IMR-90 (cell line): Measurements from ENCODE around the gene ZCCHC14. TPM values are rescaled to one million over a fixed set of nuclear protein-coding genes. Genes with fewer than 3 reads are reported as not detected.

ENCODE experiments used
- ATAC-seq: fragments of 200-7000 bp; cut with Tn5 transposase; 2 replicates; pipeline ENCODE4 v1.9.1; 2020; ENCODE audit warnings: low read depth, mild to moderate bottlenecking, moderate library complexity
- BruUV-seq: library from RNA; stranded (reverse); fragments of 400-500 nt; replicated peaks from 2 replicates; lab custom pipeline; 2021; lab: Mats Ljungman, UMichigan
- CTCF ChIA-PET: fragments of 300-600 bp; formaldehyde crosslinking; extraction: SDS; loops from one replicate; lab custom pipeline; 2021; ENCODE audit warnings: antibody characterized with exemption; lab: Yijun Ruan, JAX
- POLR2A ChIA-PET: fragments of 300-600 bp; sonication (Branson Sonifier 250); formaldehyde crosslinking; loops from one replicate; lab custom pipeline; 2022; ENCODE audit warnings: antibody characterized with exemption; ENCODE audit not compliant: unreplicated experiment; lab: Charles Lee
- DNase-seq: peaks from one replicate; pipeline ENCODE4 v3.0.0; 2013
- H2AFZ ChIP-seq: replicated peaks from 2 replicates; pipeline ENCODE3; 2013; ENCODE audit warnings: low read length, mild to moderate bottlenecking; ENCODE audit not compliant: poor library complexity
- H2AK5ac ChIP-seq: 2 replicates; pipeline ENCODE4 v1.6.1; 2013; ENCODE audit warnings: low read depth, low read length, inconsistent platforms
- H2AK9ac ChIP-seq: replicated peaks from 2 replicates; pipeline ENCODE3; 2013; ENCODE audit warnings: mild to moderate bottlenecking, low read depth, low read length, moderate library complexity; ENCODE audit not compliant: poor library complexity
- H2BK120ac ChIP-seq: 2 replicates; pipeline ENCODE4 v1.6.1; 2013; ENCODE audit warnings: low read depth, low read length, inconsistent platforms
- H2BK15ac ChIP-seq: 3 replicates; pipeline ENCODE4 v1.6.1; 2013; ENCODE audit warnings: low read depth, low read length, inconsistent platforms
- H2BK20ac ChIP-seq: 2 replicates; pipeline ENCODE4 v1.6.1; 2013; ENCODE audit warnings: low read depth, mild to moderate bottlenecking, inconsistent platforms, low read length, moderate library complexity
- H2BK5ac ChIP-seq: 2 replicates; pipeline ENCODE4 v1.6.1; 2013; ENCODE audit warnings: mild to moderate bottlenecking, low read depth, low read length, inconsistent platforms; ENCODE audit not compliant: poor library complexity, severe bottlenecking
- H3K14ac ChIP-seq: replicated peaks from 2 replicates; pipeline ENCODE4 v1.6.1; 2013; ENCODE audit warnings: low read depth, low read length, inconsistent platforms
- H3K18ac ChIP-seq: 2 replicates; pipeline ENCODE4 v1.6.1; 2013; ENCODE audit warnings: low read depth, low read length, control low read depth
- H3K23ac ChIP-seq: 2 replicates; pipeline ENCODE4 v1.6.1; 2013; ENCODE audit warnings: low read depth, low read length, inconsistent platforms
- H3K27ac ChIP-seq: 2 replicates; pipeline ENCODE4 v1.5.1; 2013; ENCODE audit warnings: mild to moderate bottlenecking, control low read depth, low read length; ENCODE audit not compliant: insufficient read depth
- H3K27me3 ChIP-seq: 2 replicates; pipeline ENCODE4 v1.6.1; 2013; ENCODE audit warnings: low read length; ENCODE audit not compliant: control insufficient read depth, insufficient read depth
- H3K36me3 ChIP-seq: 2 replicates; pipeline ENCODE4 v1.6.1; 2013; ENCODE audit warnings: low read length, mixed read lengths; ENCODE audit not compliant: control insufficient read depth, insufficient read depth
- H3K4ac ChIP-seq: 2 replicates; pipeline ENCODE4 v1.6.1; 2013; ENCODE audit warnings: low read depth, low read length, inconsistent platforms
- H3K4me1 ChIP-seq: 2 replicates; pipeline ENCODE4 v1.6.1; 2013; ENCODE audit warnings: low read length, mixed read lengths; ENCODE audit not compliant: control insufficient read depth, insufficient read depth
- H3K4me2 ChIP-seq: 2 replicates; pipeline ENCODE4 v1.6.1; 2013; ENCODE audit warnings: low read depth, mild to moderate bottlenecking, control low read depth, low read length, moderate library complexity
- H3K4me3 ChIP-seq: 2 replicates; pipeline ENCODE4 v1.5.1; 2013; ENCODE audit warnings: low read depth, mild to moderate bottlenecking, control low read depth, low read length, moderate library complexity; ENCODE audit not compliant: insufficient read depth
- H3K56ac ChIP-seq: 2 replicates; pipeline ENCODE4 v1.6.1; 2013; ENCODE audit warnings: low read length, inconsistent platforms; ENCODE audit not compliant: insufficient read depth; ENCODE audit errors: extremely low read depth
- H3K79me1 ChIP-seq, 2 experiments: 2 replicates each; pipeline ENCODE4 v1.6.1; 2013; ENCODE audit warnings: low read length in 2 of 2, inconsistent platforms in 1 of 2, low read depth in 1 of 2
- H3K9ac ChIP-seq: 2 replicates; pipeline ENCODE4 v1.6.1; 2013; ENCODE audit warnings: low read depth, low read length, control low read depth
- H3K9me1 ChIP-seq: 2 replicates; pipeline ENCODE4 v1.6.1; 2013; ENCODE audit warnings: low read length, inconsistent platforms; ENCODE audit not compliant: insufficient read depth
- H3K9me3 ChIP-seq: 2 replicates; pipeline ENCODE4 v1.6.1; 2013; ENCODE audit warnings: low read length; ENCODE audit not compliant: control insufficient read depth, insufficient read depth
- H4K20me1 ChIP-seq: 2 replicates; pipeline ENCODE4 v1.6.1; 2013; ENCODE audit warnings: low read length, inconsistent platforms; ENCODE audit not compliant: insufficient read depth
- H4K5ac ChIP-seq: 2 replicates; pipeline ENCODE4 v1.6.1; 2013; ENCODE audit warnings: mild to moderate bottlenecking, low read depth, low read length, control low read depth
- H4K8ac ChIP-seq, 2 experiments: 2 replicates each; pipeline ENCODE4 v1.6.1; 2013; ENCODE audit warnings: low read depth in 2 of 2, low read length in 2 of 2, control low read depth in 1 of 2, inconsistent platforms in 1 of 2
- H4K91ac ChIP-seq: 2 replicates; pipeline ENCODE4 v1.6.1; 2013; ENCODE audit warnings: low read depth, low read length, inconsistent platforms; ENCODE audit not compliant: insufficient read depth
- BHLHE40 ChIP-seq: fragments of 150-350 bp; IDR thresholded peaks from 2 replicates; pipeline ENCODE4 v1.6.1; 2016; ENCODE audit warnings: mild to moderate bottlenecking, low read depth, low read length
- CHD1 ChIP-seq: IDR thresholded peaks from 2 replicates; pipeline ENCODE4 v1.6.1; 2012; ENCODE audit warnings: low read depth, low read length, improper control_type of control experiment
- CTCF ChIP-seq: conservative IDR thresholded peaks from 2 replicates; pipeline ENCODE4 v1.5.1; 2012; ENCODE audit warnings: mild to moderate bottlenecking, low read depth, low read length, improper control_type of control experiment
- ELK1 ChIP-seq: fragments of 150-350 bp; IDR thresholded peaks from 2 replicates; pipeline ENCODE4 v1.6.1; 2016; ENCODE audit warnings: low read depth, mild to moderate bottlenecking, low read length, moderate library complexity, borderline replicate concordance
- FOS ChIP-seq: fragments of 150-350 bp; IDR thresholded peaks from 2 replicates; pipeline ENCODE4 v1.6.1; 2016; ENCODE audit warnings: low read depth, low read length
- MAFK ChIP-seq: IDR thresholded peaks from 2 replicates; pipeline ENCODE4 v1.6.1; 2012; ENCODE audit warnings: low read depth, low read length, improper control_type of control experiment
- MAZ ChIP-seq: IDR thresholded peaks from 2 replicates; pipeline ENCODE4 v1.6.1; 2012; ENCODE audit warnings: low read depth, mild to moderate bottlenecking, low read length, improper control_type of control experiment, moderate library complexity, borderline replicate concordance
- MXI1 ChIP-seq: IDR thresholded peaks from 2 replicates; pipeline ENCODE4 v1.6.1; 2012; ENCODE audit warnings: low read depth, mild to moderate bottlenecking, low read length, moderate library complexity, borderline replicate concordance
- NFE2L2 ChIP-seq: fragments of 150-350 bp; IDR thresholded peaks from 2 replicates; pipeline ENCODE4 v1.6.1; 2016; ENCODE audit warnings: low read depth, mild to moderate bottlenecking, low read length
- POLR2A ChIP-seq: IDR thresholded peaks from 2 replicates; pipeline ENCODE4 v1.6.1; 2012; ENCODE audit warnings: mild to moderate bottlenecking, low read depth, low read length
- RAD21 ChIP-seq: IDR thresholded peaks from 2 replicates; pipeline ENCODE4 v1.6.1; 2012; ENCODE audit warnings: low read length, improper control_type of control experiment
- RCOR1 ChIP-seq: IDR thresholded peaks from 2 replicates; pipeline ENCODE4 v1.6.1; 2012; ENCODE audit warnings: mild to moderate bottlenecking, low read length, improper control_type of control experiment; ENCODE audit not compliant: insufficient replicate concordance
- RFX5 ChIP-seq: IDR thresholded peaks from 2 replicates; pipeline ENCODE4 v1.8.0; 2012; ENCODE audit warnings: low read depth, mild to moderate bottlenecking, low read length, moderate library complexity
- SMC3 ChIP-seq: fragments of 150-350 bp; IDR thresholded peaks from 2 replicates; pipeline ENCODE4 v1.6.1; 2016; ENCODE audit warnings: low read depth, mild to moderate bottlenecking, antibody characterized with exemption, low read length, moderate library complexity
- USF2 ChIP-seq: fragments of 150-350 bp; IDR thresholded peaks from 2 replicates; pipeline ENCODE4 v1.6.1; 2017; ENCODE audit warnings: mild to moderate bottlenecking, antibody characterized with exemption, low read length, low read depth
- WGBS, 2 experiments: methylation state at CpG; one replicate each; pipeline versions ENCODE4 v1.1.5 to v1.1.7; 2013; ENCODE audit warnings: missing lambda C conversion rate in 2 of 2; ENCODE audit not compliant: insufficient read length in 1 of 2; ENCODE audit errors: extremely low coverage in 2 of 2; 5-methylcytosine and 5-hydroxymethylcytosine counted together
- dilution Hi-C: fragments of 300-500 bp; cut with HindIII; formaldehyde crosslinking; loops from one replicate; pipeline ENCODE4 v1.14.3; 2018; ENCODE audit warnings: low sequenced_read_pairs; ENCODE audit not compliant: unreplicated experiment
- in situ Hi-C: fragments of 300-500 bp; cut with MboI; formaldehyde crosslinking; loops from 3 replicates; pipeline ENCODE4 v1.14.3; 2019; ENCODE audit warnings: low sequenced_read_pairs, inconsistent platforms, mixed read lengths
- intact Hi-C: fragments of 100-400 bp; cut with micrococcal nuclease; formaldehyde crosslinking; loops from 2 replicates; pipeline ENCODE4 v1.10.0; 2022
- polyA plus RNA-seq, 3 experiments: library from polyadenylated mRNA; depleted of rRNA; stranded (reverse); fragments of >200 nt; gene quantifications; 2 replicates each; pipeline ENCODE4 v1.2.3, GENCODE V29; 2012; ENCODE audit warnings: low replicate concordance in 1 of 3
- total RNA-seq: library from RNA; depleted of rRNA; stranded (reverse); fragments of >200 nt; gene quantifications from 2 replicates; pipeline ENCODE4 v1.2.3, GENCODE V29; 2012

The ZCCHC14 gene
- total and polyA plus RNA-seq, 2 of the 4 experiments (the other 2 are of a cell fraction), result 2.5 to 5.3 TPM

GRCh38 chr16:87465306-87465705, 27.5 kb downstream of the ZCCHC14 start:
- Histone ChIP-seq H3K79me1 (peaks cover 45 to 76% of the 10 kb centered on the region in 2 experiments), H3K4me2 (peak overlapping the region; percentile 80), H3K9ac (no peak overlapping the region), H4K20me1 (peaks cover 54% of the 10 kb centered on the region), H3K56ac (peak overlapping the region; percentile 24; the same call in 1 of the 2 replicates), H3K36me3 (no peaks in the 10 kb centered on the region), H3K4me3 (no peak overlapping the region), H3K27ac (peak overlapping the region; percentile 90), H3K4ac (peak overlapping the region; percentile 85), H3K18ac (peak overlapping the region; percentile 39), H4K8ac (peak overlapping the region in 1 of 2 experiments; percentile 24; a peak in 1 of 4 replicates), H3K27me3 (no peaks in the 10 kb centered on the region), H4K5ac (no peak overlapping the region; the same call in 1 of the 2 replicates), H3K9me3 (no peaks in the 10 kb centered on the region), H2BK120ac (peak overlapping the region; percentile 79), H3K4me1 (peaks cover 24% of the 10 kb centered on the region), H3K14ac (peak overlapping the region; percentile 47), H3K23ac (peak overlapping the region; percentile 44), H2BK20ac (peak overlapping the region; percentile 22; the same call in 1 of the 2 replicates), H2AK5ac (peak overlapping the region; percentile 84), H2AFZ (no peak overlapping the region), H3K9me1 (peaks cover 23% of the 10 kb centered on the region), H2BK15ac (0 out of 3 replicates have a peak overlapping the region, but pooled peaks have one; percentile 5), H2AK9ac (no peak overlapping the region), H2BK5ac (peak overlapping the region; percentile 75), H4K91ac (peak overlapping the region; percentile 69; the same call in 1 of the 2 replicates)
- ATAC-seq (peak; percentile 54), DNase-seq (peak; percentile 82)
- intact Hi-C loops (loop anchor here (5.0 kb wide), 1 partner anchor 33 kb away; no protein-coding TSS in a partner anchor), in situ Hi-C loops (no loop called here), dilution Hi-C loops (no loop called here)
- no TSS peak for BruUV-seq
- POLR2A ChIA-PET, result no interaction called here
- CTCF ChIA-PET, result interaction anchor here (1.6 kb wide), 1 partner anchor 106 kb away, joined by 6 read pairs; no protein-coding TSS in a partner anchor
- 0% methylated on average over 1 of the region's 8 CpGs; no CpG with 5 or more reads in 1 of the 2 experiments for WGBS, 2 experiments
- TF ChIP-seq NFE2L2 (no peak), MAFK (no peak), ELK1 (no peak), USF2 (peak; percentile 58; the same call in 1 of the 2 replicates), RAD21 (no peak), RCOR1 (no peak), RFX5 (no peak; the same call in 1 of the 2 replicates), BHLHE40 (peak; percentile 87), POLR2A (peak; percentile 59; the same call in 1 of the 2 replicates), CHD1 (no peak), MXI1 (no peak), SMC3 (no peak), CTCF (no peak), MAZ (no peak), FOS (no peak)
